Fibroblast of the aortic adventitia (primary cell): Measurements from ENCODE around the gene KRT85. TPM values are rescaled to one million over a fixed set of nuclear protein-coding genes. Genes with fewer than 3 reads are reported as not detected.

Experiments used
- DNase-seq: peaks from one replicate; pipeline ENCODE4 v3.0.0-alpha.2; 2010; ENCODE audit warnings: low read depth
- H3K4me3 ChIP-seq: 2 replicates; pipeline ENCODE4 v1.5.1; 2011; ENCODE audit warnings: low read depth, mild to moderate bottlenecking, control low read depth, low read length, moderate library complexity
- total RNA-seq: library from RNA; depleted of rRNA; stranded (reverse); fragments of >200 nt; gene quantifications from 2 replicates; pipeline ENCODE4 v1.2.3, GENCODE V29; 2012; ENCODE audit warnings: low replicate concordance
- TF ChIP-seq, protein P1 (sequence below): IDR thresholded peaks from 2 replicates; pipeline ENCODE4 v1.5.1; 2011; ENCODE audit warnings: mild to moderate bottlenecking, low read length, control low read depth, inconsistent platforms; ENCODE audit not compliant: insufficient read depth

The KRT85 gene
- total RNA-seq, 1 donor = not detected

GRCh38 chr12:52387859-52388258 is 20.6 kb upstream of the KRT85 start:
- DNase-seq = no peak
- H3K4me3 ChIP-seq = no peak overlapping the region
- TF ChIP-seq, protein P1, sequence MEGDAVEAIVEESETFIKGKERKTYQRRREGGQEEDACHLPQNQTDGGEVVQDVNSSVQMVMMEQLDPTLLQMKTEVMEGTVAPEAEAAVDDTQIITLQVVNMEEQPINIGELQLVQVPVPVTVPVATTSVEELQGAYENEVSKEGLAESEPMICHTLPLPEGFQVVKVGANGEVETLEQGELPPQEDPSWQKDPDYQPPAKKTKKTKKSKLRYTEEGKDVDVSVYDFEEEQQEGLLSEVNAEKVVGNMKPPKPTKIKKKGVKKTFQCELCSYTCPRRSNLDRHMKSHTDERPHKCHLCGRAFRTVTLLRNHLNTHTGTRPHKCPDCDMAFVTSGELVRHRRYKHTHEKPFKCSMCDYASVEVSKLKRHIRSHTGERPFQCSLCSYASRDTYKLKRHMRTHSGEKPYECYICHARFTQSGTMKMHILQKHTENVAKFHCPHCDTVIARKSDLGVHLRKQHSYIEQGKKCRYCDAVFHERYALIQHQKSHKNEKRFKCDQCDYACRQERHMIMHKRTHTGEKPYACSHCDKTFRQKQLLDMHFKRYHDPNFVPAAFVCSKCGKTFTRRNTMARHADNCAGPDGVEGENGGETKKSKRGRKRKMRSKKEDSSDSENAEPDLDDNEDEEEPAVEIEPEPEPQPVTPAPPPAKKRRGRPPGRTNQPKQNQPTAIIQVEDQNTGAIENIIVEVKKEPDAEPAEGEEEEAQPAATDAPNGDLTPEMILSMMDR = no peak

DNA sequence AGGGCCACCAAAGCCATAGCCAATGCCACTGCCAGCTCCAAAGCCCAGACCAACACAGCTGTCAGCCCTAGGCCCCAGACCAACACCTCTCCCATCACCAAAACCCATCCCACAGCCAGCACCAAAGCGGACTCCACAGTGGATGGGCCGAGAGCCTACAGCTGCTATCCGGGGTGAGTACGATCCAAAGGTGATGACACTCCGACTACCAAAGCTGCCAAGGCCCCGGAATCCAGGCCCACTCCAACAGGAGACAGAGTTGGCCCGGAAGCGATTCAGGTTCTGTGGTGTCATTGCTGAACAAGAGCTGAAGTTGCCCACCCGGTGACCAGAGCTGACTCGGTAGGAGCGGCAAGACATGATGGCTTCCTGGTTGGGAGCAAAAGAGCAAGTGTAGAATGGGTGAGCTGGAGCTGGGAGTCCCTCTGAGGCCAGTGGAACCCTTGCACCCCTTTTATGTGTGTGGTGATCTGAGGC is 18.0 kb upstream of the KRT85 start, which contains the start of gene KRT84:
TSS of gene KRT84 (minus strand) at position 427 of the 477 bp plus-strand sequence. CDS start at position 360, 67 bp downstream.
- no peak for DNase-seq
- TF ChIP-seq, protein P1 = no peak
- no peak within 1 kb of the TSS for H3K4me3 ChIP-seq

GRCh38 chr12:52383331-52383730 is 16.1 kb upstream of the KRT85 start:
- TF ChIP-seq, protein P1 = no peak
- DNase-seq = no peak
- no peak overlapping the region for H3K4me3 ChIP-seq

GRCh38 chr12:52382854-52383253 is 15.6 kb upstream of the KRT85 start:
- no peak for DNase-seq
- TF ChIP-seq, protein P1 = no peak
- H3K4me3 ChIP-seq = no peak overlapping the region

GRCh38 chr12:52381206-52381605 is 13.9 kb upstream of the KRT85 start:
- H3K4me3 ChIP-seq = no peak overlapping the region
- TF ChIP-seq, protein P1 = no peak
- DNase-seq = no peak

- TF ChIP-seq, protein P1 = peak; percentile 55
- no peak overlapping the region for H3K4me3 ChIP-seq
- peak; percentile 9 for DNase-seq
Observed at GRCh38 chr12:52380271-52380694, 13.0 kb upstream of the KRT85 start.

GRCh38 chr12:52379536-52379935 is 12.3 kb upstream of the KRT85 start:
- no peak for DNase-seq
- no peak overlapping the region for H3K4me3 ChIP-seq
- TF ChIP-seq, protein P1 = no peak
